Right lobe of liver (tissue), 6 donors: ENCODE measurements around the gene GET3. TPM values are rescaled to one million over a fixed set of nuclear protein-coding genes. Genes with fewer than 3 reads are reported as not detected.

ENCODE experiments used
- ATAC-seq, 4 donors: fragments of 200-7000 bp; cut with Tn5 transposase; one replicate each; pipeline ENCODE4 v1.9.1; 2020; ENCODE audit warnings: mild to moderate bottlenecking in 4 of 4, moderate library complexity in 4 of 4
- DNase-seq, 3 donors: peaks; one replicate each; pipeline ENCODE4 v3.0.0-alpha.2; 2020
- H3K27ac ChIP-seq, 3 donors: fragments of 200-600 bp; one replicate each; pipeline ENCODE4 v1.8.0; 2022
- H3K27me3 ChIP-seq, 2 donors: fragments of 200-600 bp; one replicate each; pipeline ENCODE4 v1.8.0; 2022
- H3K36me3 ChIP-seq, 4 donors: fragments of 200-600 bp; sonication (generic) in 1 of 4; one replicate each; pipeline versions ENCODE4 v1.5.1 to v1.8.0; 2017 to 2022; ENCODE audit warnings: control low read depth in 1 of 4
- H3K4me1 ChIP-seq, 4 donors: fragments of 200-600 bp; sonication (generic) in 1 of 4; one replicate each; pipeline versions ENCODE4 v1.5.1 to v1.8.0; 2017 to 2022; ENCODE audit warnings: control low read depth in 1 of 4
- H3K4me3 ChIP-seq, 3 donors: fragments of 200-600 bp; one replicate each; pipeline ENCODE4 v1.8.0; 2022
- H3K9me3 ChIP-seq, 4 donors: fragments of 200-600 bp; sonication (generic) in 1 of 4; one replicate each; pipeline versions ENCODE4 v1.5.1 to v1.8.0; 2017 to 2022; ENCODE audit warnings: control low read depth in 1 of 4
- POLR2A ChIP-seq: fragments of 450-650 bp; IDR thresholded peaks from one replicate; pipeline ENCODE4 v1.6.1; 2017; ENCODE audit warnings: antibody characterized with exemption, mild to moderate bottlenecking
- WGBS: methylation state at CpG from one replicate; pipeline ENCODE4 v1.1.6; 2018; ENCODE audit warnings: low coverage, low lambda C conversion rate; ENCODE audit not compliant: insufficient coverage; ENCODE audit errors: missing lambda C conversion rate; 5-methylcytosine and 5-hydroxymethylcytosine counted together
- intact Hi-C, 2 donors: fragments of 100-400 bp; cut with DNase I; formaldehyde crosslinking; loops; one replicate each; pipeline versions ENCODE4 v1.11.2 to v1.14.1; 2022
- total RNA-seq, 6 experiments: library from RNA; depleted of rRNA in 2 of 6; stranded (reverse); fragments of >200 nt in 2 of 6; fragmentation: NEBNext Ultra II Directional in 3 of 6; extraction: Animal tissue kit (Norgen Biotek cat#: 25700) in 3 of 6; gene quantifications; one replicate each; pipeline versions ENCODE4 v1.1.0 to v1.2.4, GENCODE V29; 2016 to 2023
- TF ChIP-seq, protein P1 (sequence below), 4 donors: fragments of 200-600 bp in 3 of 4; fragments of 450-650 bp in 1 of 4; IDR thresholded peaks; one replicate each; pipeline versions ENCODE4 v1.5.1 to v1.8.0; 2016 to 2022; ENCODE audit warnings: antibody characterized with exemption in 4 of 4, mild to moderate bottlenecking in 2 of 4
- donor health status: DM: no; HTN: yes; CAD: no.
- donor health status: DM: no; HTN: no; CAD: no.
- donor health status: DM: no; HTN: no; CAD: no.
- donor health status: DM: no; HTN: yes; CAD: no.
- donor health status: DM: no; HTN: yes; CAD: no.

The GET3 gene
- total RNA-seq, 6 experiments from 2014 or later, result 22.3 to 35.8 (median 25.8) TPM

DNA sequence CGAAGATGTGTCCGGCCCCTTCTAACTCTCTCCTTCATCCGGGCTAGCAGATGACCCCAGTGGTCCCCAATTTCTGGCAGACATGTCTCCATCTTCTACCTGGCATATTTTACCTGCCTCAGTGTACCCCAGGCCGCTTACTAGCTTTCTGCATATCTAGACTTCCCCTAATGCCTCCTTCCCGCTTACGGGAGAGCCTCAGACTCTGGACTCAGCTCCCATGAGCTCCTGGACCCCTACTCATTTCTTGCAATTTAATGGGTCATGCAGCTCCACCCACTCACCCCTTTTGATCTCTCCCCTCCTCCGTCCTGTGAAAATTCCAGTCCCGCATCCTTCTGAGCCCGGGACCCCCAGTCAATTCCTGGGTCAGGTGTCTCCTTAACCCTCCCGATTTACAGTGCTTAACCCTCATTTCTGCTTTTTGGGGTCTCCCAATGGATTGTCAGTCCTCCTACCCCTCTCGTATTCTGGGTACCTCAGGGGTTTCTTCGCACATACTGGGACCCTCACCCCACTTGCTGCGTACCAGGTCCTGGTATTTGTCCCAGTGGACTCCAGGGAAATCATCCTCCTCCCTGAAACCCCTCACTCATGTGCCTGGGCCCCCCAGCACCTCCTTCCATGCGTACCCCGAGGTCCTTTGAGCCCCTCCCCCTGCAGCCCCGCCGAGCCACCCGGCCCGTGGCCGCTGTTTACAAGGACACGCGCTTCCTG, 53.5 kb downstream of the GET3 start:
- H3K27ac ChIP-seq, result peak overlapping the region; percentile 96 to 100 (median 99)
- peaks cover 0 to 34% (median 17%) of the 10 kb centered on the region in 4 donors for H3K4me1 ChIP-seq
- H3K27me3 ChIP-seq, result no peaks in the 10 kb centered on the region
- DNase-seq (peak in 1 of 3 donors; percentile 53), ATAC-seq (no peak)
- H3K9me3 ChIP-seq, result no peaks in the 10 kb centered on the region
- no peak for TF ChIP-seq POLR2A
- TF ChIP-seq, protein P1, sequence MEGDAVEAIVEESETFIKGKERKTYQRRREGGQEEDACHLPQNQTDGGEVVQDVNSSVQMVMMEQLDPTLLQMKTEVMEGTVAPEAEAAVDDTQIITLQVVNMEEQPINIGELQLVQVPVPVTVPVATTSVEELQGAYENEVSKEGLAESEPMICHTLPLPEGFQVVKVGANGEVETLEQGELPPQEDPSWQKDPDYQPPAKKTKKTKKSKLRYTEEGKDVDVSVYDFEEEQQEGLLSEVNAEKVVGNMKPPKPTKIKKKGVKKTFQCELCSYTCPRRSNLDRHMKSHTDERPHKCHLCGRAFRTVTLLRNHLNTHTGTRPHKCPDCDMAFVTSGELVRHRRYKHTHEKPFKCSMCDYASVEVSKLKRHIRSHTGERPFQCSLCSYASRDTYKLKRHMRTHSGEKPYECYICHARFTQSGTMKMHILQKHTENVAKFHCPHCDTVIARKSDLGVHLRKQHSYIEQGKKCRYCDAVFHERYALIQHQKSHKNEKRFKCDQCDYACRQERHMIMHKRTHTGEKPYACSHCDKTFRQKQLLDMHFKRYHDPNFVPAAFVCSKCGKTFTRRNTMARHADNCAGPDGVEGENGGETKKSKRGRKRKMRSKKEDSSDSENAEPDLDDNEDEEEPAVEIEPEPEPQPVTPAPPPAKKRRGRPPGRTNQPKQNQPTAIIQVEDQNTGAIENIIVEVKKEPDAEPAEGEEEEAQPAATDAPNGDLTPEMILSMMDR (IDR thresholded peaks at IDR 0.05), result no peak
- under 1% methylated on average over 12 of the region's 22 CpGs for WGBS
- intact Hi-C loops, result no loop called here
- H3K4me3 ChIP-seq, result peak overlapping the region; percentile 48 to 90 (median 81)
- H3K36me3 ChIP-seq, result no peaks in the 10 kb centered on the region

DNA sequence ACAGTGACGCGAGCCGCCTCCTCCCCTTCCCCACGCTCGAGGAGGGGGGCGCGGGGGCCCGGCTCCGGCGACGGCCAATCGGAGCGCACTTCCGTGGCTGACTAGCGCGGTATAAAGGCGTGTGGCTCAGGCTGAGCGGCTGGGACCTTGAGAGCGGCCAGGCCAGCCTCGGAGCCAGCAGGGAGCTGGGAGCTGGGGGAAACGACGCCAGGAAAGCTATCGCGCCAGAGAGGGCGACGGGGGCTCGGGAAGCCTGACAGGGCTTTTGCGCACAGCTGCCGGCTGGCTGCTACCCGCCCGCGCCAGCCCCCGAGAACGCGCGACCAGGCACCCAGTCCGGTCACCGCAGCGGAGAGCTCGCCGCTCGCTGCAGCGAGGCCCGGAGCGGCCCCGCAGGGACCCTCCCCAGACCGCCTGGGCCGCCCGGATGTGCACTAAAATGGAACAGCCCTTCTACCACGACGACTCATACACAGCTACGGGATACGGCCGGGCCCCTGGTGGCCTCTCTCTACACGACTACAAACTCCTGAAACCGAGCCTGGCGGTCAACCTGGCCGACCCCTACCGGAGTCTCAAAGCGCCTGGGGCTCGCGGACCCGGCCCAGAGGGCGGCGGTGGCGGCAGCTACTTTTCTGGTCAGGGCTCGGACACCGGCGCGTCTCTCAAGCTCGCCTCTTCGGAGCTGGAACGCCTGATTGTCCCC, 54.2 kb downstream of the GET3 start, which contains the start of gene JUNB:
TSS of gene JUNB (plus strand) at position 142 of the 706 bp plus-strand sequence. CDS start at position 428, 286 bp downstream.
- Histone ChIP-seq H3K36me3 (no peaks in the 10 kb centered on the region), H3K27me3 (no peaks in the 10 kb centered on the region), H3K27ac (peak within 1 kb of the TSS; percentile 96 to 100 (median 99)), H3K4me1 (peaks cover 0 to 40% (median 21%) of the 10 kb centered on the region in 4 donors), H3K9me3 (no peaks in the 10 kb centered on the region), H3K4me3 (peak within 1 kb of the TSS; percentile 73 to 90 (median 81))
- TF ChIP-seq, protein P1 (IDR thresholded peaks at IDR 0.05), result peak in 2 of 4 donors; percentile 4 to 15
- TF ChIP-seq POLR2A, result peak; percentile 100
- intact Hi-C loops, result no loop called here
- 0% methylated on average over 5 of the region's 73 CpGs for WGBS
- peak; percentile 99 for DNase-seq
- ATAC-seq, result peak; percentile 44 to 63 (median 56)

- DNase-seq, result peak; percentile 69 to 86 (median 80)
- H3K27ac ChIP-seq, result peak overlapping the region; percentile 96 to 100 (median 99)
- ATAC-seq, result peak in 1 of 4 donors; percentile 2
- TF ChIP-seq, protein P1 (IDR thresholded peaks at IDR 0.05), result no peak
- peak; percentile 52 for TF ChIP-seq POLR2A
- H3K4me3 ChIP-seq, result peak overlapping the region; percentile 73 to 90 (median 81)
- H3K9me3 ChIP-seq, result no peaks in the 10 kb centered on the region
- H3K36me3 ChIP-seq, result no peaks in the 10 kb centered on the region
- intact Hi-C loops, result no loop called here
- 0% methylated on average over 2 of the region's 84 CpGs for WGBS
- H3K4me1 ChIP-seq, result peaks cover 0 to 40% (median 22%) of the 10 kb centered on the region in 4 donors
- no peaks in the 10 kb centered on the region for H3K27me3 ChIP-seq
Observed at GRCh38 chr19:12792051-12792852, 55.0 kb downstream of the GET3 start.

DNA sequence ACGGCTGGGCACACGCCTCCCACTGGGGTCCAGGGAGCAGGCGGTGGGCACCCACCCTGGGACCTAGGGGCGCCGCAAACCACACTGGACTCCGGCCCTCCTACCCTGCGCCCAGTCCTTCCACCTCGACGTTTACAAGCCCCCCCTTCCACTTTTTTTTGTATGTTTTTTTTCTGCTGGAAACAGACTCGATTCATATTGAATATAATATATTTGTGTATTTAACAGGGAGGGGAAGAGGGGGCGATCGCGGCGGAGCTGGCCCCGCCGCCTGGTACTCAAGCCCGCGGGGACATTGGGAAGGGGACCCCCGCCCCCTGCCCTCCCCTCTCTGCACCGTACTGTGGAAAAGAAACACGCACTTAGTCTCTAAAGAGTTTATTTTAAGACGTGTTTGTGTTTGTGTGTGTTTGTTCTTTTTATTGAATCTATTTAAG, 55.6 kb downstream of the GET3 start:
- under 1% methylated on average over 19 of the region's 22 CpGs for WGBS
- no peak for TF ChIP-seq POLR2A
- TF ChIP-seq, protein P1 (IDR thresholded peaks at IDR 0.05), result no peak
- Histone ChIP-seq H3K4me1 (peaks cover 0 to 40% (median 21%) of the 10 kb centered on the region in 4 donors), H3K36me3 (no peaks in the 10 kb centered on the region), H3K27ac (peak overlapping the region; percentile 96 to 100 (median 99)), H3K4me3 (peak overlapping the region; percentile 73 to 90 (median 81)), H3K27me3 (no peaks in the 10 kb centered on the region), H3K9me3 (no peaks in the 10 kb centered on the region)
- DNase-seq, result no peak
- no peak for ATAC-seq
- intact Hi-C loops, result no loop called here
